ENCODE results near the gene RBM25.

DNA sequence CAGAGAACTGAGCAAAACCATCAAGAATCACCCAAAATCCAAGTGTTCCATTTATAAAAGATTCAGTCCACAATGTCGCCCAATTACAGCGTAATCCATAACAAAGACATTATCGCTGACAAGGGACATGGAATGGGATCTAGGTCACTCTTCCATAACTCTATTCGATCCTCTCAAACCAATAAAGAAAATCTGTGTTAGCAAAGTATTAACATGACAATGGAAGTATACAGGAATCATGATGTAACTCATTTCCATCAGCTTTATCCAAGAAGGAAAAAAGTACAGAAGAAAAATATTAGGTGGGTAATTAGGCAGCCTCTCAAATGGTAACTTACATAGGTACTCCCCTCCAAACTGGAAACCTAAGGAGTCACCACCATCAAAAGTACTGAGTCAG lies 36.3 kb upstream of the RBM25 start:
- no peak for TF ChIP-seq POLR2A (IDR thresholded peaks at IDR 0.05)
- TF ChIP-seq, protein P1, sequence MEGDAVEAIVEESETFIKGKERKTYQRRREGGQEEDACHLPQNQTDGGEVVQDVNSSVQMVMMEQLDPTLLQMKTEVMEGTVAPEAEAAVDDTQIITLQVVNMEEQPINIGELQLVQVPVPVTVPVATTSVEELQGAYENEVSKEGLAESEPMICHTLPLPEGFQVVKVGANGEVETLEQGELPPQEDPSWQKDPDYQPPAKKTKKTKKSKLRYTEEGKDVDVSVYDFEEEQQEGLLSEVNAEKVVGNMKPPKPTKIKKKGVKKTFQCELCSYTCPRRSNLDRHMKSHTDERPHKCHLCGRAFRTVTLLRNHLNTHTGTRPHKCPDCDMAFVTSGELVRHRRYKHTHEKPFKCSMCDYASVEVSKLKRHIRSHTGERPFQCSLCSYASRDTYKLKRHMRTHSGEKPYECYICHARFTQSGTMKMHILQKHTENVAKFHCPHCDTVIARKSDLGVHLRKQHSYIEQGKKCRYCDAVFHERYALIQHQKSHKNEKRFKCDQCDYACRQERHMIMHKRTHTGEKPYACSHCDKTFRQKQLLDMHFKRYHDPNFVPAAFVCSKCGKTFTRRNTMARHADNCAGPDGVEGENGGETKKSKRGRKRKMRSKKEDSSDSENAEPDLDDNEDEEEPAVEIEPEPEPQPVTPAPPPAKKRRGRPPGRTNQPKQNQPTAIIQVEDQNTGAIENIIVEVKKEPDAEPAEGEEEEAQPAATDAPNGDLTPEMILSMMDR (IDR thresholded peaks at IDR 0.05): no peak

All from adrenal gland (tissue), 5 donors.